ENCODE measurements around the gene SERHL2. TPM values are rescaled to one million over a fixed set of nuclear protein-coding genes. Genes with fewer than 3 reads are reported as not detected.
"Not testable (repeated sequence)": the region's sequence is repeated elsewhere in the genome, so short reads cannot be mapped to it uniquely, and the experiment has no call there.

The SERHL2 gene
- total and polyA plus RNA-seq, 2 experiments from 2014 or later: 2.7 to 5.2 TPM

DNA sequence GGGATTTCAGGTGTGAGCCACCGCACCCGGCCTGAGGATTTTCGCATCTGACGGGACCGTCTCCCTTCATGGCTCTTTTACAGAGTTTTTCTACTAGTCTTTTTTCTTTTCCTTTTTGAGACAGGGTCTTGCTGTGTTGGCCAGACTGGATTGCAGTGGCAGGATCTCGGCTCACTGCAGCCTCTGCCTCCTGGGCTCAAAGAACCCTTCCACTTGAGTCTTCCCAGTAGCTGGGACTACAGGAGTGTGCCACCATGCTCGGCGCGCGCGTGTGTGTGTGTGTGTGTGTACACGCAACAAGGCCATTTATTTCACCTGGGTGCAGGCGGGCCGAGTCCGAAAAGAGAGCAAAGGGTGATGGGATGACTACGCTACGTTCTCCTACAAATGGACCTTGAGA, 10.9 kb downstream of the SERHL2 start:
- H3K27me3 ChIP-seq: no peaks in the 10 kb centered on the region
- no peak overlapping the region for H3K4me3 ChIP-seq
- TF ChIP-seq, protein P1, sequence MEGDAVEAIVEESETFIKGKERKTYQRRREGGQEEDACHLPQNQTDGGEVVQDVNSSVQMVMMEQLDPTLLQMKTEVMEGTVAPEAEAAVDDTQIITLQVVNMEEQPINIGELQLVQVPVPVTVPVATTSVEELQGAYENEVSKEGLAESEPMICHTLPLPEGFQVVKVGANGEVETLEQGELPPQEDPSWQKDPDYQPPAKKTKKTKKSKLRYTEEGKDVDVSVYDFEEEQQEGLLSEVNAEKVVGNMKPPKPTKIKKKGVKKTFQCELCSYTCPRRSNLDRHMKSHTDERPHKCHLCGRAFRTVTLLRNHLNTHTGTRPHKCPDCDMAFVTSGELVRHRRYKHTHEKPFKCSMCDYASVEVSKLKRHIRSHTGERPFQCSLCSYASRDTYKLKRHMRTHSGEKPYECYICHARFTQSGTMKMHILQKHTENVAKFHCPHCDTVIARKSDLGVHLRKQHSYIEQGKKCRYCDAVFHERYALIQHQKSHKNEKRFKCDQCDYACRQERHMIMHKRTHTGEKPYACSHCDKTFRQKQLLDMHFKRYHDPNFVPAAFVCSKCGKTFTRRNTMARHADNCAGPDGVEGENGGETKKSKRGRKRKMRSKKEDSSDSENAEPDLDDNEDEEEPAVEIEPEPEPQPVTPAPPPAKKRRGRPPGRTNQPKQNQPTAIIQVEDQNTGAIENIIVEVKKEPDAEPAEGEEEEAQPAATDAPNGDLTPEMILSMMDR (IDR thresholded peaks at IDR 0.05; ENCODE audit: low read depth, low read length): no peak
- peaks cover 10% of the 10 kb centered on the region for H3K4me1 ChIP-seq (ENCODE audit: low read depth)
- H3K9me3 ChIP-seq (ENCODE audit: low read depth): no peaks in the 10 kb centered on the region
- H3K27ac ChIP-seq: no peak overlapping the region
- H3K36me3 ChIP-seq: no peaks in the 10 kb centered on the region
- no peak for DNase-seq (ENCODE audit: low read depth in 1 of 2, low spot score in 1 of 2)

GRCh38 chr22:42565956-42566355, 12.2 kb downstream of the SERHL2 start:
- DNase-seq (ENCODE audit: low read depth in 1 of 2, low spot score in 1 of 2): no peak
- TF ChIP-seq, protein P1 (IDR thresholded peaks at IDR 0.05; ENCODE audit: low read depth, low read length): no peak
- H3K36me3 ChIP-seq: no peaks in the 10 kb centered on the region
- peaks cover 10% of the 10 kb centered on the region for H3K4me1 ChIP-seq (ENCODE audit: low read depth)
- no peak overlapping the region for H3K27ac ChIP-seq
- no peaks in the 10 kb centered on the region for H3K27me3 ChIP-seq
- H3K4me3 ChIP-seq: no peak overlapping the region
- no peaks in the 10 kb centered on the region for H3K9me3 ChIP-seq (ENCODE audit: low read depth)

- DNase-seq (ENCODE audit: low read depth in 1 of 2, low spot score in 1 of 2); H3K4me1 ChIP-seq (ENCODE audit: low read depth); H3K27ac ChIP-seq; H3K27me3 ChIP-seq; H3K9me3 ChIP-seq (ENCODE audit: low read depth); H3K4me3 ChIP-seq; H3K36me3 ChIP-seq: not testable (repeated sequence)
Observed at GRCh38 chr22:42567950-42568349, 14.2 kb downstream of the SERHL2 start.

DNA sequence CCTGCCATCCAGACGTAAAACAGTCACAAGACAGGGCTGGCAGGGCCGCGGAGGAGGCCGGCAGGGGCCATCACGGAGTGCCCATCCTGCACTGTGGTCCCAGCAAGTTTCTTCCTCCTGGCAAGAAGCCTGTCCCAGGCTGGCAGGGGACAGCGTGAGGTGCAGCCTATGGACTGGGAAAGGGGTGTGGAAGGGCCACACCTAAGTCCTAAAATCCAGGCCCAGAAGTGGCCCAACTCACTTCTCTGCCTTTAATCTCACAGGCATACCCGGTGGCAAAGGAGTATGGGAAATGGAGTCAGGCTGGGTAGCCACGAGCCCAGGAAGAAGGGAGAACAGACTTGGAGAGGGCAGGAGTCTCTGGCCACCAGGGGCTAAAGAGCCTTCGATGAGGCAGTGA, 16.8 kb downstream of the SERHL2 start:
- not testable (repeated sequence) for H3K4me1 ChIP-seq (ENCODE audit: low read depth); H3K9me3 ChIP-seq (ENCODE audit: low read depth); DNase-seq (ENCODE audit: low read depth in 1 of 2, low spot score in 1 of 2); H3K4me3 ChIP-seq; H3K27me3 ChIP-seq; H3K36me3 ChIP-seq
- peak overlapping the region; percentile 6 for H3K27ac ChIP-seq

- not testable (repeated sequence) for H3K27me3 ChIP-seq; H3K36me3 ChIP-seq; H3K4me1 ChIP-seq (ENCODE audit: low read depth); H3K27ac ChIP-seq; H3K9me3 ChIP-seq (ENCODE audit: low read depth); DNase-seq (ENCODE audit: low read depth in 1 of 2, low spot score in 1 of 2); H3K4me3 ChIP-seq
Observed at GRCh38 chr22:42571068-42571467, 17.3 kb downstream of the SERHL2 start.

DNA sequence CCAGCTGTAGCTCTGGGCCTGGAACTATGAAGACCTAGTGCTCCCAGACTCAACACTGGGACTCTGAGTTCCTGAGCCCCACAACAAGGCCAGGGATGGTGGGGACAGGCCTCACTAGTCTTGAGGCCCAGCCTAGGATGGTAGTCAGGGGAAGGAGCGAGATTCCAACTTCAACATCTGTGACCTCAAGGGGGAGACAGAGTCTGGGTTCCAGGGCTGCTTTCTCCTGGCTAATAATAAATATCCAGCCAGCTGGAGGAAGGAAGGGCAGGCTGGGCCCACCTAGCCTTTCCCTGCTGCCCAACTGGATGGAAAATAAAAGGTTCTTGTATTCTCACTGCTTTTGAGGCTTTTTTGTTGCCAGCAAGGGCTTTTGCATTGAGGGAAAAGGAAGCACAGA, 20.3 kb downstream of the SERHL2 start:
- not testable (repeated sequence) for DNase-seq (ENCODE audit: low read depth in 1 of 2, low spot score in 1 of 2); H3K9me3 ChIP-seq (ENCODE audit: low read depth); H3K27me3 ChIP-seq; H3K4me1 ChIP-seq (ENCODE audit: low read depth); H3K27ac ChIP-seq; H3K4me3 ChIP-seq
- peaks cover 17% of the 10 kb centered on the region for H3K36me3 ChIP-seq

DNA sequence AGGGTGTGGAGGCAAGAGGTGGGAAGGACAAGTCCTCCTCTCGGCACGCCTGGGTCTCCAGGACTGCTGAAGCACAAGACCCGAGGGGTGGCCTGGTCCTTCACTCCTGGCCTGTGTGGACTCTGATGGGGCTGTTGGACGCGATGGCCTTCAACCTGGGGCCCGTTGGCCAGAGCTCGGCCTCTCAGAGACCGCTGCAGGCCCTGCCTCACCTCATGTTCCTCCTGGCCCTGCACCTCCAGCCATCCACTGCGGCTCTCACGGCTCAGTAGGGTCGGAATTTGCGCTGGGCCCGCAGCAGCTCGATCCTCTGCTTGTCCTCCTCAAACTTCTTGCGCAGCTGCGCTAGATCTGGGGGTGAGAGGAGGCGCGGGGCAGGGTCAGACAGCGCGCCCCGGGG, 20.7 kb downstream of the SERHL2 start:
- H3K36me3 ChIP-seq: peaks cover 17% of the 10 kb centered on the region
- not testable (repeated sequence) for H3K9me3 ChIP-seq (ENCODE audit: low read depth); H3K4me3 ChIP-seq; H3K27ac ChIP-seq; DNase-seq (ENCODE audit: low read depth in 1 of 2, low spot score in 1 of 2); H3K4me1 ChIP-seq (ENCODE audit: low read depth); H3K27me3 ChIP-seq

- H3K27me3 ChIP-seq; H3K4me3 ChIP-seq; H3K4me1 ChIP-seq (ENCODE audit: low read depth); H3K27ac ChIP-seq; H3K9me3 ChIP-seq (ENCODE audit: low read depth); DNase-seq (ENCODE audit: low read depth in 1 of 2, low spot score in 1 of 2): not testable (repeated sequence)
- peaks cover 17% of the 10 kb centered on the region for H3K36me3 ChIP-seq
Observed at GRCh38 chr22:42575996-42576574, 22.3 kb downstream of the SERHL2 start.

DNA sequence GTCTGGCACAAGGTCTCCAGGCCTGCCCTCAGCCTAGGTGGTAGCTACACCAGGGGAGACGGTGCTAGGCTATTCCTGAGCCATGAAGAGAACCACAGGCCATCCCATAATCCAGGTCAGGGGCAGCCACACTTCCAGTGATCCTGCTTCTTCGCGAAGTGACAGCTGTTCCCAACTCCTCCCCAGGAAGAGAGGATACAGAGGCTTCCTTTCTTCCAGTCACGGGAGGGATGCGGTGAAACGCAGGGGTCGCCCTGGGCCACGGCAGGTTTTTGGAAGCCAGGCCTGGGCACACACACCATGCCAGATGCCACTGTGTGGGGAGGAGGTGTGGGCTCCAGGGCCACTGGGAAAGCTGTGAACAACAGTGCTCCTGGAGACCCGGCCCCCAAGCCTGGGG, 23.4 kb downstream of the SERHL2 start:
- H3K4me3 ChIP-seq; DNase-seq (ENCODE audit: low read depth in 1 of 2, low spot score in 1 of 2); H3K27ac ChIP-seq; H3K27me3 ChIP-seq; H3K9me3 ChIP-seq (ENCODE audit: low read depth); H3K4me1 ChIP-seq (ENCODE audit: low read depth): not testable (repeated sequence)
- peaks cover 17% of the 10 kb centered on the region for H3K36me3 ChIP-seq

All from cardiac muscle cell (in vitro differentiated cells and primary cell).